IMR-90 (cell line): ENCODE results near the gene FBN1. TPM values are rescaled to one million over a fixed set of nuclear protein-coding genes. Genes with fewer than 3 reads are reported as not detected.
A peak's percentile ranks its signal among the peaks of the same experiment; 100 is the strongest.

Experiments
- ATAC-seq: fragments of 200-7000 bp; cut with Tn5 transposase; 2 replicates; pipeline ENCODE4 v1.9.1; 2020; ENCODE audit warnings: low read depth, mild to moderate bottlenecking, moderate library complexity
- BruUV-seq: library from RNA; stranded (reverse); fragments of 400-500 nt; replicated peaks from 2 replicates; lab custom pipeline; 2021; lab: Mats Ljungman, UMichigan
- CTCF ChIA-PET: fragments of 300-600 bp; formaldehyde crosslinking; extraction: SDS; loops from one replicate; lab custom pipeline; 2021; ENCODE audit warnings: antibody characterized with exemption; lab: Yijun Ruan, JAX
- POLR2A ChIA-PET: fragments of 300-600 bp; sonication (Branson Sonifier 250); formaldehyde crosslinking; loops from one replicate; lab custom pipeline; 2022; ENCODE audit warnings: antibody characterized with exemption; ENCODE audit not compliant: unreplicated experiment; lab: Charles Lee
- DNase-seq: peaks from one replicate; pipeline ENCODE4 v3.0.0; 2013
- H2AFZ ChIP-seq: replicated peaks from 2 replicates; pipeline ENCODE3; 2013; ENCODE audit warnings: low read length, mild to moderate bottlenecking; ENCODE audit not compliant: poor library complexity
- H2AK5ac ChIP-seq: 2 replicates; pipeline ENCODE4 v1.6.1; 2013; ENCODE audit warnings: low read depth, low read length, inconsistent platforms
- H2AK9ac ChIP-seq: replicated peaks from 2 replicates; pipeline ENCODE3; 2013; ENCODE audit warnings: mild to moderate bottlenecking, low read depth, low read length, moderate library complexity; ENCODE audit not compliant: poor library complexity
- H2BK120ac ChIP-seq: 2 replicates; pipeline ENCODE4 v1.6.1; 2013; ENCODE audit warnings: low read depth, low read length, inconsistent platforms
- H2BK15ac ChIP-seq: 3 replicates; pipeline ENCODE4 v1.6.1; 2013; ENCODE audit warnings: low read depth, low read length, inconsistent platforms
- H2BK20ac ChIP-seq: 2 replicates; pipeline ENCODE4 v1.6.1; 2013; ENCODE audit warnings: low read depth, mild to moderate bottlenecking, inconsistent platforms, low read length, moderate library complexity
- H2BK5ac ChIP-seq: 2 replicates; pipeline ENCODE4 v1.6.1; 2013; ENCODE audit warnings: mild to moderate bottlenecking, low read depth, low read length, inconsistent platforms; ENCODE audit not compliant: poor library complexity, severe bottlenecking
- H3K14ac ChIP-seq: replicated peaks from 2 replicates; pipeline ENCODE4 v1.6.1; 2013; ENCODE audit warnings: low read depth, low read length, inconsistent platforms
- H3K18ac ChIP-seq: 2 replicates; pipeline ENCODE4 v1.6.1; 2013; ENCODE audit warnings: low read depth, low read length, control low read depth
- H3K23ac ChIP-seq: 2 replicates; pipeline ENCODE4 v1.6.1; 2013; ENCODE audit warnings: low read depth, low read length, inconsistent platforms
- H3K27ac ChIP-seq: 2 replicates; pipeline ENCODE4 v1.5.1; 2013; ENCODE audit warnings: mild to moderate bottlenecking, control low read depth, low read length; ENCODE audit not compliant: insufficient read depth
- H3K27me3 ChIP-seq: 2 replicates; pipeline ENCODE4 v1.6.1; 2013; ENCODE audit warnings: low read length; ENCODE audit not compliant: control insufficient read depth, insufficient read depth
- H3K36me3 ChIP-seq: 2 replicates; pipeline ENCODE4 v1.6.1; 2013; ENCODE audit warnings: low read length, mixed read lengths; ENCODE audit not compliant: control insufficient read depth, insufficient read depth
- H3K4ac ChIP-seq: 2 replicates; pipeline ENCODE4 v1.6.1; 2013; ENCODE audit warnings: low read depth, low read length, inconsistent platforms
- H3K4me1 ChIP-seq: 2 replicates; pipeline ENCODE4 v1.6.1; 2013; ENCODE audit warnings: low read length, mixed read lengths; ENCODE audit not compliant: control insufficient read depth, insufficient read depth
- H3K4me2 ChIP-seq: 2 replicates; pipeline ENCODE4 v1.6.1; 2013; ENCODE audit warnings: low read depth, mild to moderate bottlenecking, control low read depth, low read length, moderate library complexity
- H3K4me3 ChIP-seq: 2 replicates; pipeline ENCODE4 v1.5.1; 2013; ENCODE audit warnings: low read depth, mild to moderate bottlenecking, control low read depth, low read length, moderate library complexity; ENCODE audit not compliant: insufficient read depth
- H3K56ac ChIP-seq: 2 replicates; pipeline ENCODE4 v1.6.1; 2013; ENCODE audit warnings: low read length, inconsistent platforms; ENCODE audit not compliant: insufficient read depth; ENCODE audit errors: extremely low read depth
- H3K79me1 ChIP-seq, 2 experiments: 2 replicates each; pipeline ENCODE4 v1.6.1; 2013; ENCODE audit warnings: low read length in 2 of 2, inconsistent platforms in 1 of 2, low read depth in 1 of 2
- H3K9ac ChIP-seq: 2 replicates; pipeline ENCODE4 v1.6.1; 2013; ENCODE audit warnings: low read depth, low read length, control low read depth
- H3K9me1 ChIP-seq: 2 replicates; pipeline ENCODE4 v1.6.1; 2013; ENCODE audit warnings: low read length, inconsistent platforms; ENCODE audit not compliant: insufficient read depth
- H3K9me3 ChIP-seq: 2 replicates; pipeline ENCODE4 v1.6.1; 2013; ENCODE audit warnings: low read length; ENCODE audit not compliant: control insufficient read depth, insufficient read depth
- H4K20me1 ChIP-seq: 2 replicates; pipeline ENCODE4 v1.6.1; 2013; ENCODE audit warnings: low read length, inconsistent platforms; ENCODE audit not compliant: insufficient read depth
- H4K5ac ChIP-seq: 2 replicates; pipeline ENCODE4 v1.6.1; 2013; ENCODE audit warnings: mild to moderate bottlenecking, low read depth, low read length, control low read depth
- H4K8ac ChIP-seq, 2 experiments: 2 replicates each; pipeline ENCODE4 v1.6.1; 2013; ENCODE audit warnings: low read depth in 2 of 2, low read length in 2 of 2, control low read depth in 1 of 2, inconsistent platforms in 1 of 2
- H4K91ac ChIP-seq: 2 replicates; pipeline ENCODE4 v1.6.1; 2013; ENCODE audit warnings: low read depth, low read length, inconsistent platforms; ENCODE audit not compliant: insufficient read depth
- BHLHE40 ChIP-seq: fragments of 150-350 bp; IDR thresholded peaks from 2 replicates; pipeline ENCODE4 v1.6.1; 2016; ENCODE audit warnings: mild to moderate bottlenecking, low read depth, low read length
- CEBPB ChIP-seq: IDR thresholded peaks from 2 replicates; pipeline ENCODE4 v1.6.1; 2012; ENCODE audit warnings: low read depth, low read length, improper control_type of control experiment
- CHD1 ChIP-seq: IDR thresholded peaks from 2 replicates; pipeline ENCODE4 v1.6.1; 2012; ENCODE audit warnings: low read depth, low read length, improper control_type of control experiment
- CTCF ChIP-seq: conservative IDR thresholded peaks from 2 replicates; pipeline ENCODE4 v1.5.1; 2012; ENCODE audit warnings: mild to moderate bottlenecking, low read depth, low read length, improper control_type of control experiment
- FOS ChIP-seq: fragments of 150-350 bp; IDR thresholded peaks from 2 replicates; pipeline ENCODE4 v1.6.1; 2016; ENCODE audit warnings: low read depth, low read length
- MAFK ChIP-seq: IDR thresholded peaks from 2 replicates; pipeline ENCODE4 v1.6.1; 2012; ENCODE audit warnings: low read depth, low read length, improper control_type of control experiment
- MAZ ChIP-seq: IDR thresholded peaks from 2 replicates; pipeline ENCODE4 v1.6.1; 2012; ENCODE audit warnings: low read depth, mild to moderate bottlenecking, low read length, improper control_type of control experiment, moderate library complexity, borderline replicate concordance
- MXI1 ChIP-seq: IDR thresholded peaks from 2 replicates; pipeline ENCODE4 v1.6.1; 2012; ENCODE audit warnings: low read depth, mild to moderate bottlenecking, low read length, moderate library complexity, borderline replicate concordance
- NFE2L2 ChIP-seq: fragments of 150-350 bp; IDR thresholded peaks from 2 replicates; pipeline ENCODE4 v1.6.1; 2016; ENCODE audit warnings: low read depth, mild to moderate bottlenecking, low read length
- POLR2A ChIP-seq: IDR thresholded peaks from 2 replicates; pipeline ENCODE4 v1.6.1; 2012; ENCODE audit warnings: mild to moderate bottlenecking, low read depth, low read length
- RAD21 ChIP-seq: IDR thresholded peaks from 2 replicates; pipeline ENCODE4 v1.6.1; 2012; ENCODE audit warnings: low read length, improper control_type of control experiment
- RCOR1 ChIP-seq: IDR thresholded peaks from 2 replicates; pipeline ENCODE4 v1.6.1; 2012; ENCODE audit warnings: mild to moderate bottlenecking, low read length, improper control_type of control experiment; ENCODE audit not compliant: insufficient replicate concordance
- RFX5 ChIP-seq: IDR thresholded peaks from 2 replicates; pipeline ENCODE4 v1.8.0; 2012; ENCODE audit warnings: low read depth, mild to moderate bottlenecking, low read length, moderate library complexity
- SMC3 ChIP-seq: fragments of 150-350 bp; IDR thresholded peaks from 2 replicates; pipeline ENCODE4 v1.6.1; 2016; ENCODE audit warnings: low read depth, mild to moderate bottlenecking, antibody characterized with exemption, low read length, moderate library complexity
- WGBS, 2 experiments: methylation state at CpG; one replicate each; pipeline versions ENCODE4 v1.1.5 to v1.1.7; 2013; ENCODE audit warnings: missing lambda C conversion rate in 2 of 2; ENCODE audit not compliant: insufficient read length in 1 of 2; ENCODE audit errors: extremely low coverage in 2 of 2; 5-methylcytosine and 5-hydroxymethylcytosine counted together
- dilution Hi-C: fragments of 300-500 bp; cut with HindIII; formaldehyde crosslinking; loops from one replicate; pipeline ENCODE4 v1.14.3; 2018; ENCODE audit warnings: low sequenced_read_pairs; ENCODE audit not compliant: unreplicated experiment
- in situ Hi-C: fragments of 300-500 bp; cut with MboI; formaldehyde crosslinking; loops from 3 replicates; pipeline ENCODE4 v1.14.3; 2019; ENCODE audit warnings: low sequenced_read_pairs, inconsistent platforms, mixed read lengths
- intact Hi-C: fragments of 100-400 bp; cut with micrococcal nuclease; formaldehyde crosslinking; loops from 2 replicates; pipeline ENCODE4 v1.10.0; 2022
- polyA plus RNA-seq, 3 experiments: library from polyadenylated mRNA; depleted of rRNA; stranded (reverse); fragments of >200 nt; gene quantifications; 2 replicates each; pipeline ENCODE4 v1.2.3, GENCODE V29; 2012; ENCODE audit warnings: low replicate concordance in 1 of 3
- total RNA-seq: library from RNA; depleted of rRNA; stranded (reverse); fragments of >200 nt; gene quantifications from 2 replicates; pipeline ENCODE4 v1.2.3, GENCODE V29; 2012
- TF ChIP-seq, protein P1 (sequence below): fragments of 150-350 bp; IDR thresholded peaks from 2 replicates; pipeline ENCODE4 v1.6.1; 2017; ENCODE audit warnings: mild to moderate bottlenecking, antibody characterized with exemption, low read length, low read depth
- TF ChIP-seq, protein P2 (sequence below): fragments of 150-350 bp; IDR thresholded peaks from 2 replicates; pipeline ENCODE4 v1.6.1; 2016; ENCODE audit warnings: low read depth, mild to moderate bottlenecking, low read length, moderate library complexity, borderline replicate concordance

FBN1 gene
- total and polyA plus RNA-seq, 2 of the 4 experiments (the other 2 are of a cell fraction), result 134 to 283 TPM

GRCh38 chr15:48501208-48501607 lies 144.3 kb downstream of the FBN1 start:
- no TSS peak for BruUV-seq
- no peak overlapping the region for H3K14ac ChIP-seq
- H3K36me3 ChIP-seq, result peaks cover 38% of the 10 kb centered on the region
- H3K27me3 ChIP-seq, result no peaks in the 10 kb centered on the region
- H3K79me1 ChIP-seq, result peaks cover 0 to 18% of the 10 kb centered on the region in 2 experiments; a peak in 2 of 4 replicates
- H4K8ac ChIP-seq, result no peak overlapping the region
- peaks cover 14% of the 10 kb centered on the region for H3K9me1 ChIP-seq
- H4K91ac ChIP-seq, result no peak overlapping the region
- CTCF ChIA-PET, result no interaction called here
- H3K27ac ChIP-seq, result no peak overlapping the region
- H3K18ac ChIP-seq, result 0 out of 2 replicates have a peak overlapping the region, but pooled peaks have one; percentile 28
- no peak overlapping the region for H2BK15ac ChIP-seq
- no peaks in the 10 kb centered on the region; the same call in 1 of the 2 replicates for H3K4me1 ChIP-seq
- no peak overlapping the region for H2AK5ac ChIP-seq
- no peak overlapping the region for H3K9ac ChIP-seq
- H2BK20ac ChIP-seq, result no peak overlapping the region
- H3K56ac ChIP-seq, result no peak overlapping the region
- ATAC-seq, result no peak; the same call in 1 of the 2 replicates
- H3K4me3 ChIP-seq, result no peak overlapping the region
- dilution Hi-C loops (no loop called here), intact Hi-C loops (loop anchor here (10.0 kb wide), 1 partner anchor 146 kb away; no protein-coding TSS in a partner anchor), in situ Hi-C loops (no loop called here)
- no peak for TF ChIP-seq RAD21
- no peak for TF ChIP-seq CTCF
- no peak for TF ChIP-seq BHLHE40
- TF ChIP-seq SMC3, result no peak
- TF ChIP-seq, protein P1, sequence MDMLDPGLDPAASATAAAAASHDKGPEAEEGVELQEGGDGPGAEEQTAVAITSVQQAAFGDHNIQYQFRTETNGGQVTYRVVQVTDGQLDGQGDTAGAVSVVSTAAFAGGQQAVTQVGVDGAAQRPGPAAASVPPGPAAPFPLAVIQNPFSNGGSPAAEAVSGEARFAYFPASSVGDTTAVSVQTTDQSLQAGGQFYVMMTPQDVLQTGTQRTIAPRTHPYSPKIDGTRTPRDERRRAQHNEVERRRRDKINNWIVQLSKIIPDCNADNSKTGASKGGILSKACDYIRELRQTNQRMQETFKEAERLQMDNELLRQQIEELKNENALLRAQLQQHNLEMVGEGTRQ, result no peak
- TF ChIP-seq MAZ, result no peak
- no peak for TF ChIP-seq POLR2A
- no peak for TF ChIP-seq CEBPB
- TF ChIP-seq, protein P2, sequence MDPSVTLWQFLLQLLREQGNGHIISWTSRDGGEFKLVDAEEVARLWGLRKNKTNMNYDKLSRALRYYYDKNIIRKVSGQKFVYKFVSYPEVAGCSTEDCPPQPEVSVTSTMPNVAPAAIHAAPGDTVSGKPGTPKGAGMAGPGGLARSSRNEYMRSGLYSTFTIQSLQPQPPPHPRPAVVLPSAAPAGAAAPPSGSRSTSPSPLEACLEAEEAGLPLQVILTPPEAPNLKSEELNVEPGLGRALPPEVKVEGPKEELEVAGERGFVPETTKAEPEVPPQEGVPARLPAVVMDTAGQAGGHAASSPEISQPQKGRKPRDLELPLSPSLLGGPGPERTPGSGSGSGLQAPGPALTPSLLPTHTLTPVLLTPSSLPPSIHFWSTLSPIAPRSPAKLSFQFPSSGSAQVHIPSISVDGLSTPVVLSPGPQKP, result no peak
- TF ChIP-seq MAFK, result no peak
- no peak for TF ChIP-seq FOS
- no peak for TF ChIP-seq MXI1
- TF ChIP-seq RFX5, result no peak
- TF ChIP-seq NFE2L2, result no peak
- TF ChIP-seq CHD1, result no peak
- no peak for TF ChIP-seq RCOR1
- H2AFZ ChIP-seq, result no peak overlapping the region
- H2AK9ac ChIP-seq, result no peak overlapping the region
- H2BK120ac ChIP-seq, result no peak overlapping the region
- no peak overlapping the region for H3K4me2 ChIP-seq
- DNase-seq, result no peak
- no peaks in the 10 kb centered on the region for H3K9me3 ChIP-seq
- POLR2A ChIA-PET, result no interaction called here
- no peaks in the 10 kb centered on the region for H4K20me1 ChIP-seq
- H3K4ac ChIP-seq, result no peak overlapping the region
- H2BK5ac ChIP-seq, result peak overlapping the region; percentile 16
- no peak overlapping the region for H3K23ac ChIP-seq
- no CpG with 5 or more reads among the region's 1 CpG for WGBS, 2 experiments
- no peak overlapping the region for H4K5ac ChIP-seq
